ENCODE results near the gene RRAGC.

RRAGC gene, protein sequence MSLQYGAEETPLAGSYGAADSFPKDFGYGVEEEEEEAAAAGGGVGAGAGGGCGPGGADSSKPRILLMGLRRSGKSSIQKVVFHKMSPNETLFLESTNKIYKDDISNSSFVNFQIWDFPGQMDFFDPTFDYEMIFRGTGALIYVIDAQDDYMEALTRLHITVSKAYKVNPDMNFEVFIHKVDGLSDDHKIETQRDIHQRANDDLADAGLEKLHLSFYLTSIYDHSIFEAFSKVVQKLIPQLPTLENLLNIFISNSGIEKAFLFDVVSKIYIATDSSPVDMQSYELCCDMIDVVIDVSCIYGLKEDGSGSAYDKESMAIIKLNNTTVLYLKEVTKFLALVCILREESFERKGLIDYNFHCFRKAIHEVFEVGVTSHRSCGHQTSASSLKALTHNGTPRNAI

DNA sequence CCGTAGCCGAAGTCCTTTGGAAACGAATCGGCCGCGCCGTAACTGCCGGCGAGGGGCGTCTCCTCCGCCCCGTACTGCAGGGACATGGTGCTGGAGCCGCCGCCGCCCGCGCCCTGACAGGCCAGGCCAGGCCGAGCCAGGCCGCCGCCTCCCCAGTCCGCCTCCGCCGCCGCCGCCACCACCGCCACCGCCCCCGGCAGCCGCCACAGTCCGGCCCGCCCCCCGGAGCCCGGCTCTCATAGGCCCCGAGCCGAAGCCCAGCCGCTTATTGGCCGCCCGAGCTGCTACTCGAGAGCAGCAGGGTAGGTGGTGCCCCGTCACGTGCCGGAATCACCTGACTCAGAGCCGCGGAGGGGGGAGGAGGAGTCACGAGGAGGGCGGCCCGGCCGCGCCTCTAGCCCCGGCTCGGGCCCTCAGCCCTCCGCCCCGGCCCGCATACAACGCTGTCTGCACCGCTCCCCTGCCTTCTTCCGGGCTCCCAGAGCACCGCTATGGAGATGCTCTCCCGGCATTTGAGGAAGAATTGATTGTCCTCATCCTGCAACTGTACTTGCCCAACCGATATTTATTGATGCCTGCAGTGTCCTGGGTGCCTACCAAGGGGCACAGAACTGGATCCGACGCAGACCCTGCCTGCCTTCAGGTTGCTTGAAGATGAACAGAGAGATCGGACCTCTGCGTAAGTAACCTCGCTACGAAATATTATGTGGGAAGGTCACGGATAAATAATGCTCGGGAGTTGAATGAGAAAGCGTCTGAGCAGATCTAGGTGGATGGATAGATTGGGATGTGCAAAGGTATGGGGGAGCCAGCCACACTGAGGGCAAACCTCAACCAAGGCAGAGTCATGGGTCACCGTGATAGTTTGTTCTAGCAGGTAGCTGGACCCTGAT lies at the start of gene RRAGC:
Gene RRAGC, minus strand, starts transcription at position 212 of the 893 bp plus-strand sequence. Its CDS starts 126 bp downstream, at position 86.
- peak; percentile 67 for TF ChIP-seq POLR2A (IDR thresholded peaks at IDR 0.05; ENCODE audit: low read depth, low read length)
- DNase-seq (ENCODE audit: insufficient read length, low spot score) = peak; percentile 95
- peak; percentile 83 for FAIRE-seq

DNA sequence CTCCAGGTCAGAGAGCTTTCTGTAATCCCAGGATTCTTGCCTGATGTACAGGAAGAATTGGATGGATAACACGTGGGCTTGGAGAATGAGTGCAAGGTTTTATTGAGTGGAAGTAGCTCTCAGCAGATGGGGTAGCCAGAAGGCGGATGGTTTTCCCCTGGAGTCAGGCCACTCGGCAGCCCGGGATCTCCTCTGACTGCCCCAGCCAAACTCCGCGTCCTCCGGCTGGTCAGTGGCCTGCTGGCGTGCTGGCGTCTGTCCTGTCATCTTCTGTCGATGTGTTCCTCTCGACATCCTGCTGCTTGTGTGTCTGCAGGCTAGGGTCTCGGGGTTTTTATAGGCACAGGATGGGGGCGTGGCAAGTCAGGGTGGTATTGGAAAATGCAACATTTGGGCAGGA lies 49.2 kb upstream of the RRAGC start:
- TF ChIP-seq POLR2A (IDR thresholded peaks at IDR 0.05; ENCODE audit: low read depth, low read length) = no peak
- DNase-seq (ENCODE audit: insufficient read length, low spot score) (no peak), FAIRE-seq (no peak)

DNA sequence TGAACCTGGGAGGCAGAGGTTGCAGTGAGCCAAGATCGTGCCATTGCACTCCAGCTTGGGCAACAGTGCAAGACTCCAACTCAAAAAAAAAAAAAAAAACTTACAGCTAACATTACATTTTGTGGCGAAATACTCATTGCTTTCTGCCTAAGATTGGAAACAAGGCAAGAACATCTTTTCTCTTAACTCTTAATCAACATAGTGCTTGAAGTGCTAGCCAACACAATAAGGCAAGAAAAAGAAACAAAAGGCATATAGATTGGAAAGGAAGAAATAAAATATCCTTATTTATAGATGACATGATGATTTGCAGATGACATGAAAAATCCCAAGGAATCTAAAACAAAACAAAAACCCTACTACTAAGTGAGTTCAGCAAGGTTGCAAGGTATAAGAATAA lies 46.4 kb upstream of the RRAGC start:
- DNase-seq (ENCODE audit: insufficient read length, low spot score) = no peak
- no peak for TF ChIP-seq POLR2A (IDR thresholded peaks at IDR 0.05; ENCODE audit: low read depth, low read length)
- no peak for FAIRE-seq

DNA sequence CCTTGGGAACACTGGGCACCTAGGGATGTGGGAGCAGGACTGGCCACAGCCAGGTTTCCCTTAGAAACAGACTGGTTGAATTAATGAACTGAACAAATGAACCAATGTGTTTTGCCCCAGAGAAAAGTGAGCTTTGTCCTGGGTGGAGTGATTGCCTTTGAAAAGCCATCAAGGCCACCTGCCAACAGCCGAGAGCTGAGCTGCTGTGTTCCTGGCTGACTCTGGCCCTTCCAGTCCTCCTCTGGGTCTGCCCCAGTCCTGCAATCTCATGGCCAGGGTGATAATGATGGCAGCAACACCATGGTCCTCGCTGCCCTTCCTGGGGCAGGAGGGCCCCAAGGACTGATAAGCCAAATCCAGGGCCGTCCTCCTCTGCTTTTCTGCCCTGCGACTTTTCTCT lies 40.0 kb upstream of the RRAGC start:
- FAIRE-seq (no peak), DNase-seq (ENCODE audit: insufficient read length, low spot score) (no peak)
- no peak for TF ChIP-seq POLR2A (IDR thresholded peaks at IDR 0.05; ENCODE audit: low read depth, low read length)

DNA sequence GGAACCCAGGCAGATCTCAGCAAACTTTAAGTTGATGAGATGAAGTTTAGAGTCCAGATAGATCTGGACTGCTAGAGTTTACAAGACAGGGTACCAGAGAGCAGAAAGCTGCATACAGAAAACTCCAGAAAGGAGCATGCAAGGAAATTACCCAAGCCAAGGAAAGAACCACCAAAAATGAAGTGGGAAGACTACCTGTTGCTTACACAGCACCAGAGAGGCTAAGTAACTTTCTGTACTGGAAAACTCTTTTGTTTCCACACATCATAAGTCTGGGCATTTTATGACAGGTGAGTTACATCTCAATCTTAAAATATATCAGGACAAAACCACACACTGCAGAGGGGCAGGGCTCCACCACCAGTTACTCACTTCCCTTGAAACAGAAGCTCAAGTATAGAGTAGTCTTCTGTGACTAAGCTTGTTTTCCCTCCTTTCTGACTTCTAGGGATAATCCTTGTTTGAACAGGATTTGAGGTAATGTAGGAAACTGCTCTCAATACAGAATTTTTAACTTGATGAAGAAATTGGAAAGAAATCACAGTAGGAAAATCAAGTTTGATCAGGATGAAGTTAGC lies 39.2 kb upstream of the RRAGC start:
- TF ChIP-seq POLR2A (IDR thresholded peaks at IDR 0.05; ENCODE audit: low read depth, low read length) = no peak
- DNase-seq (ENCODE audit: insufficient read length, low spot score) (peak; percentile 71), FAIRE-seq (peak; percentile 82)

DNA sequence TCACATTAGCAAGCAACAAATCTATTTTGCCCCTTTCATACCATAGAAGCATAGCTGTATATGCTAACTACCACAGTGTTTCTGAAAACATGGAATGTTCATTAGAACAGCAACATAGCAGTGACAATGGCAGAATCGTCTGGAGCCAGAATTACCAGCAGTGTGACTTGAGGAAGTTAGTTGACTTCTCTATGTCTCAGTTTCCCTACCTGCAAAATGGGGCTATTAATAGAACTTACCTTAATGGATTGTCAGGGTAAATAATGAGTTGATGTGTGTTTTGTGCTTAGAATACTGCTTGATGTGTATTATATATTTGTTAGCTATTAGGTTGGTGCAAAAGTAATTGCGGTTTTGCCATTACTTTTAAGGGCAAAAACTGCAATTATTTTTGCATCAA lies 36.6 kb upstream of the RRAGC start:
- FAIRE-seq (no peak), DNase-seq (ENCODE audit: insufficient read length, low spot score) (no peak)
- TF ChIP-seq POLR2A (IDR thresholded peaks at IDR 0.05; ENCODE audit: low read depth, low read length) = no peak

DNA sequence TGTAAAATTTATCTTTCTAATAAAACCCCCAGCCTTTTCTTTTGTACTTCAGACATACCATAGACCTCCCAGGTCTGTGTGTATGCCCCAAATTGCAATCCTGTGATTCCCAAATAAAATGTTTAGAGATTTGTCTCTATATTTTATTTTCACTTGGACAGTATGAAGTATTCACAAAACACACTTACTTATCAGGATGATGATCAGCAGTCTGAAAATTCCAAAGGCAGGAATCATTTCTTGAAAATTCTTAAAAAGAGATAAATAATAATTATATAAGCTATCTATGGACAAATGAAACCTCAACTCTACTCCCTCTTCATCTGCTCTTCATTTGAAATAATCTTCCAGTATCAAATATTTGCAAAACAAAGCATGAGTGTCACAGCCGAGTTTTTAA lies 33.4 kb upstream of the RRAGC start:
- DNase-seq (ENCODE audit: insufficient read length, low spot score) (no peak), FAIRE-seq (no peak)
- TF ChIP-seq POLR2A (IDR thresholded peaks at IDR 0.05; ENCODE audit: low read depth, low read length) = no peak

DNA sequence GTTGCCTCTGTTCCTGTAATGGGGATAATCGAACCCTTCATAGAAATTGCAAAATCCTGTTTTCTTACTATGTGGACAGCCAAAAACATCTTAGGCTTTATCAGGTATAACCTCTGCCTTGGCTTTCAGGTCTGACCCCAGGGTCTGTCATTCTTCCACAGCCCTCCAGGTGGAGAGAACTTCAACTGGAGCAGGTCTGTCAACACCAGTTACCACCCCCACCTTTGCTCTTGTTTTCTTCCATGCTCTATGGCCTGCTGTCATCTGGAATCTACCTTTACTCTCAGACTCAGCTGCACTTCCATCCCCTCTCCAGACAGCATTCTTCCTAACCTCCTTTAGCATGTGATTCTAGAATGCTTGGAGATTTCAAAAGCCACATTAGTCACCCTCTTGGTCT lies 32.2 kb upstream of the RRAGC start:
- DNase-seq (ENCODE audit: insufficient read length, low spot score) (no peak), FAIRE-seq (no peak)
- TF ChIP-seq POLR2A (IDR thresholded peaks at IDR 0.05; ENCODE audit: low read depth, low read length) = no peak

DNA sequence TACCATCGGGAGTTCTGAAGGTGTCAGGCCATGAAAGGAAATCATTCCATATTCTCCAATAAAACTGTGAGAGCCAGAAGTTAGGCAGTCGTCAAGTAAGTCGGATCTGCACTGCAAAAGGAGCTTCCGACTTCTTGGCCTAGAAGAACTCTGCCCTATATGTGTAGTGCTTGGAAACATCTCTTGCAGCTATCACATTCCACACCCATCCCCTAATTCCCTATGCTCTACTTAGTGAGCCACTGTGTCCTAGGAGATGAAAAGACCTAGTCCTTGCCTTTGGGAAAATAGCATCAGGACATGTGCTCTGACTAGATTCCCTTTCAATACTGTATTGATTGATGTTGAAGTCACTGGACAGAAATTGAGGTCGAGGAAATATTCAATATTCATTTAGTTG lies 30.0 kb upstream of the RRAGC start:
- DNase-seq (ENCODE audit: insufficient read length, low spot score) = no peak
- no peak for TF ChIP-seq POLR2A (IDR thresholded peaks at IDR 0.05; ENCODE audit: low read depth, low read length)
- FAIRE-seq = no peak

DNA sequence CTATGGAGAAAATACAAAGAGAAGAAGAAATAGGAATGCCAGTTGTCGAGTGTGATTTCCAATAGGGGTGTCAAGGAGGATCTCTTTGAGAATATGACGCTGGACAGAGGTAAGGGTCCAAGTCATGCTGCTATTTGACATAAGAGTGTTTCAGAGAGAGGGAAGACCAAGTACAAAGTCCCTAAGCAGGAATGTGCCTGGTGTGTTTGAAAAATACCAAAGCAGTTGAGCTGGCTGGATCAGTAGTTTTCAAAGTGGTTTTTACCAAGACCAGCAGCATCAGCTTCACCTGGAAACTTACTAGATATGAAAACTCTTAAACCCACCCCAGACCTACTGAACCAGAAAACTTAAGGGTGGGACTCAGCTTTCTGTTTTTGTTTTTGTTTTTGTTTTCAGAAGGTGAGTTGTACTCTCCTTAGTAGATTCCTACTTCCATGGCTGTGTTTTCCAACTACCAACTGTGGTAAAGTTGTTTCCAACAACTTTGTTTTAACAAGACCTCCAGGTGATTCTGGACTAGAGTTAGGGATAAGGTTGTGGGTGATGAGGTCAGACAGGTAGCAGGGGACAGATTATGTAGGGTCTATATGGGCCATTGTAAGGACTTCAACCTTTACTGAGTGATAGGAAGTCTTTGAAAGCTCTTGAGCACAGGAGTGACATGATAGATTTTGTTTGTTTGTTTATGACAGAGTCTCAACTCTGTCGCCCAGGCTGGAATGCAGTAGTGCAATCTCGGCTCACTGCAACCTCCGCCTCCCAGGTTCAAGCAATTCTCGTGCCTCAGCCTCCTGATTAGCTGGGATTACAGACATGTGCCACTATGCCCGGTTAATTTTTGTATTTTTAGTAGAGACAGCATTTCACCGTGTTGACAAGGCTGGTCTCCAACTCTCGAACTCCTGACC lies 29.1 kb upstream of the RRAGC start:
- FAIRE-seq = no peak
- TF ChIP-seq POLR2A (IDR thresholded peaks at IDR 0.05; ENCODE audit: low read depth, low read length) = no peak
- DNase-seq (ENCODE audit: insufficient read length, low spot score) = no peak

DNA sequence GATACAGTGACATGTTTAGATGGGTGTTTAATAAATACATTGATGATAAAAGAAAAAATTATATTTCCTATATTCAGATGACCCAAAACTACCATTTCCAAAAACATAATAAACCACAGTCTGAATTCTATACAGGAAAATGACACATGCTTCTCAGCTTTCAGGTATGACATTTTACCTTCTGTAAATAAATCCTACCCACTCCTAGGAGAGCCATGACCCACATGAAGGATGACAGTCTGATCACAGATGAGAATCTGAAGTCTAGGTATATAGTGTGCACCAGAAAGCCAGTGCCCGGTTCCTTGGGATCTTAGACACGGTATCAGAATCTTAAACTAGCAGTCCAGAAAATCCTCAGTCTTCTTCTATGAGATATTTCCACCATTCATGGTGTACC lies 25.5 kb upstream of the RRAGC start:
- FAIRE-seq (no peak), DNase-seq (ENCODE audit: insufficient read length, low spot score) (no peak)
- TF ChIP-seq POLR2A (IDR thresholded peaks at IDR 0.05; ENCODE audit: low read depth, low read length) = no peak

DNA sequence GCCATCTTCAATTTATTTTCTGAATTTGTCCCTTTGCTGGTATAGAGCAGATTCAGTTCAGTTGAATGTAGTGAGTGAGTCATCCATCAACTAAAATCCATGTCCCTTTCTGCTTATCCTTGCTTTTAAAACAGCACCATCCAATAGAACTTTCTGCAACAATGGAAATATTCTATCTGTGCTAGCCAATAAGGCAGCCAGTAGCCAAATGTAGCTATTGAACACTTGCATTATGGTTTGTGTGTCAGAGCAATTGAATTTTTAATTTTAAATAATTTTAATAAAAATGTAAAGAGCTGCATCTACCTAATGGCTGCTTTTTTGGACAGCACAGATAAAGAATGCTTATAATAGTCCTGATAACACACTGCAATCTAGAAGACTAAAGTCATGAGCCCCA lies 21.9 kb upstream of the RRAGC start, which contains the start of gene GJA9:
Gene GJA9, minus strand, starts transcription at position 101 of the 400 bp plus-strand sequence. CDS start 5,489 bp downstream, outside the sequence.
- peak; percentile 70 for FAIRE-seq
- no peak for TF ChIP-seq POLR2A (IDR thresholded peaks at IDR 0.05; ENCODE audit: low read depth, low read length)
- DNase-seq (ENCODE audit: insufficient read length, low spot score) = no peak

DNA sequence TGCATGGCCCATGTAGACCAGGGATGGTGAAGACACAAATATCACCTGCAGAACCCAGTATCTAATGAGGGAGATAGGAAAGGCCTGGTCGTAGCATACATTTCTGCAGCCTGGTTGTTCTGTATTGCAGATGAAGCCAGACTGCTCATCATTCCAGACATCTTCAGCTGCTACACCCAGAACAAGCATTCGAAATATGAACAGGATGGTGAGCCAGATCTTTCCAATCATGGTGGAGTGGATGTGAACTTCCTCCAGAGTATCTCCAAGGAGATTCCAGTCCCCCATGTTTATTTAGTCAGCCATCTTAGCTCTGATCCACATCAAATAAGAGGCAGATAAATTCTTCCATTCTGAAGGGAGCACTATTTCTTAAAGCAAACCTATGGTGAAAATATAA lies 16.2 kb upstream of the RRAGC start:
- DNase-seq (ENCODE audit: insufficient read length, low spot score) (no peak), FAIRE-seq (no peak)
- no peak for TF ChIP-seq POLR2A (IDR thresholded peaks at IDR 0.05; ENCODE audit: low read depth, low read length)

Measured in H54 (cell line).